NCI-H2171 treated with DMSO at 0.1 percent for 48 hours (cell line): ENCODE results near the gene EDN2.
A peak's percentile ranks its signal among the peaks of the same experiment; 100 is the strongest.

Experiments used
- DNase-seq: peaks from one replicate; lab custom pipeline; 2025; lab: John Stamatoyannopoulos, UW

The EDN2 gene

DNA sequence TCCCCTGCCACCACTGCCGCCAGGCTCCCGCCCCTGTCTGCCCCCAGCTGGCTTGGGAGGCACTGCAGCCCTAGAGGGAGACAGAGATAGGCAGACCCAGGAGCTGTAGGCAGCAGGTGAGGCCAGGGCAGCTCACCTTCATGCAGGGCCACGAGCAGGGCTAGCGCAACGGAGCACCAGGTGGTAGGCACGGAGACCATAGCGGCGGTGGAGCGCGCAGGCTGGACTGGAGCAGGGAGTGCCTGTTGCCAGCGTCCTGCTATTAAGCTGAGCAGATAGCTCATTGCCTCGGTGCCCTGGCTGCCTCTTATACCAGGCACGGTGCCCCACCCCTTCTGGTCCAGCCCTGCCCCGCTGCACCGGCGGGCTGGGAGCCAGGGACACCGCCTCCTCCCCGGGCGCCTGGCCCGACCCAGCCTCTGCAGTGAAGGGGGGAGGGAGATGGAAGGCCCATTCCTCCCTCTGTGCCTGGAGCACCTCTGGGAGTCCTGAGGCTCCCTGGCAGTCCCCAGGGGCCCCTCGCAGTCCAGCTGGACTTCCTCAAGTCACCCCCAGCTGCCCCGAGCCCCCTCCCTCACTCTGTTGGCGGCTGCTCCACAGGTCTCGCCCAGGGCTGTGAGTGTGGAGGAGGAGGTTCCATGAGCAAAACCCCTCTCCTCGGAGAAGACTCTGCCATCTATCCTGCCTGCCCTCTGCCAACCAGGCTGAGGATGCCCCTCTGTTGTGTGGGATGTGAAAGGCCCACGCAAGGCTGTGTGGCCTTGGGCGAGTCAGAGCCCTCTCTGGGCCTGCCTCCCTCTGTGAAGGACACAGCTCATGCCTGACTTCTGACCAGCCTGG, at the start of gene EDN2:
Gene EDN2 (minus strand): TSS at position 282 of the 840 bp plus-strand sequence. CDS start 82 bp downstream, at position 200.
- DNase-seq, result peak; percentile 90

DNA sequence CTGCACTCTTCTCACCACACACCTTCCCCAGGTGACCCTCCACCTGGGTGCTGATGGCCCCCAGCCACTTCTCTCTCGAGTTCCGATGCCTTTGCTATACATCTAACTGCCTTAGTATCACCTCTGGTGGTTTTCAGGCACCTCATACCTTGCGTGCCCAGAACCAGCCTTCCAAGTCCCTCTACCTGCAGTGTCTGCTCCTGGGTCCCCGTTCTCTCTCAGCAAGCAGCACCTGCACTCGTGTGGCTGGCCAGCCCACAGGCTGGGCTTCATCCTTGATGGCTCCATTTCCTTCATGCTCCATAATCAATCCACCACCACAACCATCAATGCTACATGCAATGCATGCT, 49.2 kb upstream of the EDN2 start:
- DNase-seq, result no peak

DNA sequence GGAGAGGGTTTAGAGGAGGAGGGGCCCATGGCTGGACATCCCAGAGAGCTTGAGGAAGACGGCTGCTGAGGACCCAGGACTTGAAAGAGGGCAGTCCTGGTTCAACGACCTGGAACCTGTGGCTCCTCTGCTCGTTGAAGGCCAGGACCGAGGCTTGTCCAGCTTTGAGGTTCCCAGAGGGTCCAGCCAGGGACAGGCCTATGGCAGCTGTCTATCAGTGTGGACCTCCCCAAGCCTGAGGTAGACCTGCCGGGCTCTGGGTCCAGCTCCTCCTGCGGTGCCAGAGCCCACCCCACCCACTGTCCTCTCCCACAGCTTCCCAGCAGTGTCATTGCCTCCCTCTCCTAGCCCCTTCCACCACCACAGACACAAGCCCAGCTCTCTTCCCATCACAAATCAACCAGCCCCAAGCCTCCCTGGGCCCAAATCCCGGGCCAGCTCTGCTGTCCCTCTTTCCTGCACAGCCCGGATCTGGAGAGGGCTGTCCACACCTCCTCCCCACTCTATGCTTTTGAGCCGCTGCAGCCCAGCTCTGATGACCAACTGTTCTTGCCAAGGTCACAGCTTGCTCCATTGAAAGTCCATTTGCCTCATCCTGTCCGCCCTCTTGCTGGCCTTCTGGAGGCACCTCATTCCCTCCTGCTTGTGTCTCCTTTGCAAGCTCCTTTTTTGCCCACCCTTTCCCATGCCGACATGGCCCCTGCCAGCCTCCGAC, 48.7 kb upstream of the EDN2 start:
- DNase-seq, result no peak

DNA sequence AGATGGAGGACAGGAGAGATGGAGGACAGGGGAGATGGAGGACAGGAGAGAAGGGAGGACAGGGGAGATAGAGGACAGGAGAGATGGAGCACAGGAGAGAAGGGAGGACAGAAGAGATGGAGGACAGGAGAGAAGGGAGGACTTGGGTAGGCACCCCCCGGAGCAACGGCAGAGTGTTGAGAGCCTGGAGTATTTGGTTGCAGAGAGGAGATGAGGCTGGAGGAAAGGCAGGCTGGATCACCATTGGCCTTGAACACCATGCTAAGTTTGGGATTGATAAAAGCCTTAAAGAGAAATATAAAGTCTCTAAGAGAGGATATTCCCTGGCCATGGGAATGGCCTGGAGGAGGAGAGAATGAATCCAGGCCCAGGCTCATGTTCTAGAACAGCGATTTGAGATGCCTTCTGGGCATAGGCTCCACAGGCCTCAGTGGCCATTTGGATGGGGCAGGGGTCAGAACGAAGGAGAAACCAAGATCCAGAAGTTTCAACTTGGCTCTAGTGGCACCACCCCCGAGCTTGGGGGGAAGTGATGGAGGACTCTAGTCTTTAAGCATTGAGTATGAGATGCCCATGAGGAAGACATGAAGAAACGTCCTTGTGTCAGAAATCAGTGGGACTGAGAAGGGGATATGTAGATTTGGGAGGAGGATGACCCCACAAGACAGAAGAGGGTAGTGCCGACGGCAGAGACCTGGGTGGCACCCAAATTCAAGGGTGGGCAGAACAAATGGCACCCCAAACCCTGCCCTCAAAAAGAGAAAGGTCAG, 47.9 kb upstream of the EDN2 start:
- no peak for DNase-seq

DNA sequence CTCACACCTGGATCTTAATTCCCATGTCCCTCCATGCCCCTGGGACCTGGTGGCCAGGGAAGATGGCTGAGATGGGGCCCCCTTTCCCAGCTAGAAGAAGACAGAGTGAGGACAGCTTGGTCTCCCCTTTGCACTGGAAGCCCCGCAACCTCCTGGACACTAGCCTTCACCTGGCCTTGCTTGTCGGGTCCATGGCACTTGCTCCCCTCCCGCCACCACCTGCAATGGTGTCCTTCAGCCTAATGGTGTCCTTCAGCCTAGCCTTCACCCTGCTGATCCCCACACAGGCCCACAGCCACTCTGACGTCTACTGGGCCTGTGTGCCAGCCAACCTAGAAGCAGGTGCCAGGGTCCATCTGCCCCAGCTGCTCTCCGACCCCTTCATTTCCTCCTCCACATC, 45.9 kb upstream of the EDN2 start:
- DNase-seq, result no peak

DNA sequence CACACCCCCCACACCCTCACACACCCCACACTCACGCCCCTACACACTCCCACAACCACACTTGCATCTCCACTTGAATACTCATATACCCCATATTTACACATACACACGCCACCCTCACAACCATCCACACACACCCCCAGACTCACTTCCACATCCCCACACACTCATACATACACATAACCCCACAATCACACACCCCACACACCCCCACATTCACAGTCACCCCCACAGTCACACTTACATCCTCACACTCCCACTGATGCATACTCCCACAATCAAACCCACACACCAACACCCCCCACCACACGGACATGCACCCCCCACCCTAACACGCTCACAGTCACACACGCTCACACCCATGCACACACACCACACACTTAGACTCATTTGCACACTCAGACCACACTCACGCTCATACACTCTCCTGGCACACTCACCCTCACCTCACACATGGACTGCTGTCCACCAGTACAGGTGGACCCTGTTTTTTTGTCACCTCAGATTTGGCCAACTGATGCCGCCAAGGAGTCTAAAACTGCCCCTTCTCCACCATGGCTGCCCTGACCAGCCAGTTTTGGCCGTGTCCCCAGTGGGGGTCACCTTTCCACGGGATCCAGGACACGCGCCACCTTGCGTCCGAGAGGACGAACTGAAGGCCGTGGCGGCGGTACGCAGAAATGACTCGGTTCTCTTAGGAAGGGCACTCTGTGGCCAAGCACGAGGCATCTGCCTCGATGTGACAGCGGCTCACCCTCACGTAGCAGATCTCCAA, 45.3 kb upstream of the EDN2 start:
- no peak for DNase-seq

DNA sequence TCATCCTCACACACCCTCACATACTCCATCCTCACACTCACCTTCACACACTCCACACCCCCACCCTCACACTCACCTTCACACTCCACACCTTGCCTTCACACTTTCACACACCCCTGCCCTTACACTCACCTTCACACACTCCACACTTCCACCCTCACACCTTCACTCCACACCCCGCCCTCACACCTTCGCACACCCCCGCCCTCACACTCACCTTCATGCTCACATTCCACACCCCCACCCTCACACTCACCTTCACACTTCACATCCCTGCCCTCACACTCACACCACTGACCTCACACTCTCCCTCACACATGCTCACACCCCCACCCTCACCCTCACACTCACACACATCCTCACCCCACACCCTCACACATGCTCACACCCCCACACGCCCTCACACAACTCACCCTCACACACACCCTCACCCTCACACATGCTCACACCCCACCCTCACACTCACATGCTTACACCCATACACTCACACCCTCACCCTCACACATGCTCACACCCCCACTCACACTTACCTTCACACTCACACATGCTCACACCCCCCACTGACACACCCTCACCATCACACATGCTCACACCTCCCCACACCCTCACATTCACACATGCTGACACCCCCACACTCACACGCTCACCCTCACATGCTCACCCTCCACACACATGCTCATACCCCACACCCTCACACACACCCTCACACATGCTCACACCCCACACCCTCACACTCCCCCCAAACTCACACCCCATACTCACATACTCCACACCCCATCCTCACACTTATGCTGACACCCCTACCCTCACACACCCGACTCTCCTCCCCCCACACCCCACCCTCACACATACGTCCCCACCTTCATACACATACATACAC, 44.5 kb upstream of the EDN2 start:
- no peak for DNase-seq

DNA sequence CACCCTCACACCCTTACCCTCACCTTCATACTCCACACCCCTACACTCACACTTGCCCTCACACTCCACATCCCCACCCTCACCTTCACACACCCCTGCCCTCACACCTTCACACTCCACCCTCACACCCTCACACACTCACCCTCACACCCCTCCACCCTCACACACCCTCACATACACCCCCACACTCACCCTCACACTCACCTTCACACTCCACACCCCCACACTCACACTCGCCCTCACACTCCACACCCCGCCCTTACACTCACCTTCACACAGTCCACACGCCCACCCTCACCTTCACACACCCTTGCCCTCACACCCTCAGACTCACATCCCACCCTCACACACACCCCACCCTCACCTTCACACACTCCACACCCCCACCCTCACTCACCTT, 43.6 kb upstream of the EDN2 start:
- DNase-seq, result no peak

DNA sequence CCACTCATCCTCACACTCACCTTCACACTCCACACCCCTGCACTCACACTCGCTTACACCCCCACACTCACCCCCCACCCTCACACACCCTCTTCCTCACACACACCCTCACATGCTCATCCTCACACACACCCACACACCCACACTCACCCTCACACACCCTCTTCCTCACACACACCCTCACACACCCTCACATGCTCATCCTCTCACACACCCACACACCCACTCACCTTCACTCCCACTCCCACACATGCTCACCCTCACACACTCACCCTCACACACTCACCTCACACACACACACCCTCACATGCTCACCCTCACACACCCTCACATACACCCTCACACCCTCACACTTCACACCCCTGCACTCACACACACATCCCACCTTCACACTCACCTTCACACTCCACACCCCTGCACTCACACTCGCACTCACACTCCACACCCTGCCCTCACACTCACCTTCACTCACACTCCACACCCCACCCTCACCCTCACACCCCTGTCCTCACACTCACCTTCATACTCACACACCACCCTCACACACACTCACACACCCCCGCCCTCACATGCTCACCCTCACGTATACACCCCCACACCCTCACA, 42.6 kb upstream of the EDN2 start:
- no peak for DNase-seq

DNA sequence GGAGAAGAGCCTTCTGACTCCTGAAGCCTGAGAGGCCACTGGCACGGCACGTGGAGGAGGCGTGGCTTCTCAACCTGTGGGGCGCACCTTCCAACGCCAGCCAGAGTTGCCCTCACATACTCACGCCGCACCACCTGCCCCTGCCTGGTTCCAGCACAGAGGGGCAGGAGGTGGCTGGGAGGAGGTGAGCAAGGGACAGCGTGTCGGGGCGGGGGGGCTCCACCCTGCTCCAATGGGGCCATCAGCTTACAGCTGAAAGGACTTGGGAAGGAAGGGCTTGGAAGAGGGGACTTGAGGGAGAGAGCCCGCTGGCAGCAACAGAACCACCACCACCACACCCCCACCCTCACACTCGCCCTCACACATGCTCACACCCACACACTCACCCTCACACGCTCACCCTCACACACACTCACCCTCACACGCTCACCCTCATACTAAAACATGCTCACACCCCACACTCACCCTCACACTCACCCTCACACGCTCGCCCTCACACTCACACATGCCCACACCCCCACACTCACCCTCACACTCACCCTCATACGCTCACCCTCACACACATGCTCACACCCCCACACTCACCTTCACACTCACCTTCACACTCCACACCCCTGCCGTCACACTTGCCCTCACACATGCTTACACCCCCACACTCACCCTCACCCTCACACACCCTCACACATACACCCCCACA, 41.6 kb upstream of the EDN2 start:
- DNase-seq, result no peak

DNA sequence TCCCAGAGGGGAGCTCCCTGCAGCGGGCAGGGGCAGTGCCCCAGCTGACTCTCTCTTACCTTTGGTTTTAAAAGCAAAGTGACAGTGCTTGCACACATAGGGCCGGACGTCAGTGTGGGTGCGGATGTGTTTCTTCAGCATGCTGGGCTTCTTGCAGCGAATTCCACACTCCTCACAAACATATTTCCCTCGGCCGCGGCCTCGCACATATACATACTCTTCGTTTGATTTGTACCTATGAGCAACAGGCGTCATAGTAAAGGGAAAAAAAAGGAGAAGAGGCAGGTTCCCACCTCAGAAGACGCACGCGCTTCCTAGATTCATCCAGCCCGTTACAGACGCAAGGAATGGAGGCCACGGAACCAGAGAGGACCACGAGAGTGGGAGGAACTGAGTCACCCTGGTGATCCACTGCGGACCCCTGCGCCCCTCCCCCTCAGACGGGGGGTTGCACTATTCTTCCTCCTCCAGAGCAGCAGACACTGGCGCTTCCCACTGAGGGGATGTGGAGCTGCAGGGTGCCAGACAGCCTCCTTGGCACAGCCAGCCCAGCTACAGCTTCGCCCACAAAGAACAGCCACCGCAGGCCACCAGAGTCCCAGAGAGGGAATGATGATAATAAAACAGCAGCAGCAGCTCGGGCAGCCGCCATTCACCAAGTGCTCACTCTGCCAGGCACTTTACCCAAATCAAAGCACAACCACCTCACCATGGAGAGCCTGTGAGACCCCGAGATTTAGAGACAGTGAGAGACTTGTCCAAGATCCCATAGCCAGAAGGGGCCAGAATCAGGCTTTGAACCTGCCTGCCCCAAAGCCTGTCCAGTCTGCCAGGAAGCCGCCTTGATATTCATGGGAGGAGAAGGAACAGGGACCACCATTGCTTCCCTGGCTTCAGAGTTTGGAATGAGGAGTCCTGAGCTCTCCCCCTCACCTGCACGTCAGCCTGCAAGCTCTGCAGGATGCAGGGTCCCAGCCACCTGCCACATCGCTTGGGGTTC, 40.5 kb upstream of the EDN2 start:
- no peak for DNase-seq

DNA sequence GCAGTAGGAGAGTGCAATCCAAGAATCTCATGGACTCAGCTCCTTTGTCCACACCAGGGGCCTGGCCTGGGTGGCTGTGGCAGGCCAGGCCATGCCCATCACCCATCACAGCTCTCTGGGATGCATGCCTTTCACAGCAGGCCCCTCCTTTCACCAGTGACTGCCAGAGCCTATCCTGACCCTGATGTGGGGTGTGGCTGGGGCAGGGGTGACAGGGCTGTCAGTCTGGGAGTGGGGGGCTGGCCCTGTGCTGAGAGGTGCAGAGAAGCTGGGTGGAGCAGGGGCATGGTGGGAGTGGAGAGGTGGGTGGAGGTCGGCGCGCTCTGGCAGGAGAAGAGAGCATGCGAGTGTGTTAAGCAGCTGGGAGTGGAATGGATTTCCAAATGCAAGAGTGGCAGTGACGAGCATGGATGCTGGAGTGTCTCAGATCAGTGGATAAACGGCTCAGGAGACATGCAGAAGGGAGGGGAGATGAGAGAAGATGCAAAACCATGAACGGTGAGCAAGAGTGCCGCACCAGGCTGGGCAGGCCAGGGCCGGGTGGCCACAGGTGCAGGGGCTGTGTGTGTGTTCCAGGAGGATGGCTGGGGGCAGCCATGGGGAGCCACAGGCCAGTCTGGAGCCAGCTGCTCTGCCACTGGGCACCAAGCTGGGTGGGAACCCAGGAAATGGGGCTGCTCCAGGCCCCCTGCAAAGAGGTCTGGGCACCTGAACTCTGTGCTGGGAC, 39.6 kb upstream of the EDN2 start:
- DNase-seq, result no peak

DNA sequence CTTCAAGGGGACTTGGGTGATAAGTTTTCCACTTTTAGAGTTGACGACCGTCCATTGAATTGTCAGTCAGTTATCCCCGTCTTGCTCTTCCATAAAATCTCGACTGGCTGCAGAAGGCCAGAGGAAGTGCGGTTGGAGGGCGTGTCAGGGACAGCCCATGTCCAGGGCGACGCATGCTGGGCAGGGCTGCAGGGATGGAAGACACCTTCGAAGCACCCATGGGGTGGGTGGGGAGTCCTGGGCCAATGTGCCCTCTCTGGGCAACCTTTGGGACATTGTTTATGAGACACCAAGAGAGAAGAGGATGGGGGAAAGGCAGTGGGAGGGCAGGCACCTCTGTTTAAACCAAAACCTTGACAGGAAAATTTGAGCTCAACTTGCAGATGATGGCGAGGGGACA, 38.6 kb upstream of the EDN2 start:
- no peak for DNase-seq

DNA sequence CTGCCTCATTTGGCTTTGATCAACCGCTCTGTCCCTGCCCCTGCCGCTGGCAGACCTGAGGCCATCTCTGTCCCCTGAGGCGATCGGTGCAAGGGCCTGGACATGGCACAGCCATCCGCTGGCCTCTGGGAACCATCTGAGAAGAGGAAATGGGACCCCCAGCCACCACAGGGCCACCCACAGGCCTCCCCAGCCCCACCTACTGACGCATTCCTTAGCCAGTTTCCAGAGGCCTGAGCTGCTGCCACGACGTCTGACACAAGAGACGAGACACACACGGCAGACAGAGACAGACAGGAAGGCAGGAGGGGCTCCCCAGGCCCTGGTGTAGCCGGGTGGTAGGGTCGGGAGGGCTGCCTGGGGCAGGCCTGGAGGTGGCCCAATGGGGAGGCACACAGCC, 37.3 kb upstream of the EDN2 start:
- no peak for DNase-seq

DNA sequence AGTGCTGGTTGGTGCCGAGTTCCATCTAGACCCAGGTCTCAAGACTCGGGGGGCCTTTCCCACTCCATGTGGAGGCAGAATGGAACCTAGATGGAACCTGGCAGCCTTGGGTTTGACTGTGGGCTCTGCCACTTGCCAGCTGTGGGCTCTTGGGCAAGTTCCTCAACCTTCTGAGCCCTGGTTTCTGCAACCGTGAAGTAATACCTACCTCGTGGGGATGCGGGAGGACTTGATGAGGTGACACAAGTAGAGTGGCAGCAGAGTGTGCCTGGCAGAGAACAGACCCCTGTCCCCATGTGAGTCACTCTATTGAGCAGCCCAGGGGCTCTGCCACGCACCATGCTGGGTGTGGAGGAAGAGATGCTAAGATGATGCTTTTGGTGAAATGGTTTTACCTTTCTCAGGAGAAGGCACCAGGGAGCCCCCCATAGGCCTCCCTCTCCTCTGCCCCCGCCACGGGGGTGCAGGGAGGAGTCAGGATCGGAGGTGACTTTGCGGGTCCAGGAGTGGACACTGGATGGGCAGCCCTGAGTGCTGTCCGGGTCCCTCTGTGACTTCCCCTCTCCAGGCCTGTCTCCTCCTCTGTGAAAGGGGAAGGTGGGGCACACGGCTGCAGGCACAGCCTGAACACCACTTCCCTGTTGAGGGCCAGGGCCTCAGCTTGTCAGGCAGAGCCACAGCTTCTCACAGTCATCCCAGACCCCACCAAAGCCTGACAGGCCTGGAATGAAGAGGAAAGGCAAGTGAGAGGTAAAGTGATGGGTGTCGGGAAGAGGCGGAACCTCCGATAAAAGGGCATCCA, 36.7 kb upstream of the EDN2 start:
- DNase-seq, result no peak

DNA sequence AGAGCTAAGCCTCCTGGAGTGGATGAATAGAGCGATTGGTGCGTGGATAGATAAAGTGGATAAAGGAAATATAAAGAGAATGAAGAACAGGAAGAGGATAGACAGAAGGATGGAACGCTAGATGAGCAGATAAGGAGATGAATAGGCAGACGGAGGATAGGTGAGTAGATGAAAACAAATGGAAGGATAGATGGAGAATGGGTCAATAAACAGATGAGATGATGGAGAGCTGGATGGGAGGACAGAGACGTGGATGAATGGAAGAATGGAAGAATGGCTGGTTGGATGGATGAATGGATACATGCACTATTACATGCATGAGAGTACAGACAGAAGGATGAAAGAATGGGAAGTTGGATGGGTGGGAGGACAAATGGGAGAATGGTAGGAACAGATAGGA, 35.2 kb upstream of the EDN2 start:
- DNase-seq, result no peak

DNA sequence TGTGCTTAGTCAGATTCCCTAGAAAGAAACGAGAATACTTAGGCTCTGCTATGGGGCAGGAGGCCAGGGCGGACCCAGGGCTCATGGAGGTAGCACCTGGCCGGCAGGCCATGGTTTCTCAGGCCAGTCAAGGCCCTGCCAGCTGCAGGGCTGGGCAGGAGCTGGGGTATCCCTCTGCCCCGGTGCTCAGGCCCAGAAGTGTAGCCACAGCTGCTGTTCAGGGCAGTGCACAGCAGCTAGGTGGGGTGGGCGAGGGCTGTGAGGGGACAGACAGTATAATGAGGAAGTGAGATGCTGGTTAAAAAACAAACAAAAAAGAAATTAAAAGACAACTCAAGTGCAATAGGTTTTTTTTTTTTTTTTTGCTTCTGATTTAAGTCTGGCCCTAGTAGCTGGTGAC, 34.0 kb upstream of the EDN2 start:
- DNase-seq, result no peak
